CD4-positive, alpha-beta T cell treated with Interleukin-4 for 1 hour (primary cell): ENCODE measurements around the gene LPAR1.

Experiments
- DNase-seq, 2 donors: peaks; one replicate each; pipeline ENCODE4 v3.0.0-alpha.2; 2020 to 2022

The LPAR1 gene

DNA sequence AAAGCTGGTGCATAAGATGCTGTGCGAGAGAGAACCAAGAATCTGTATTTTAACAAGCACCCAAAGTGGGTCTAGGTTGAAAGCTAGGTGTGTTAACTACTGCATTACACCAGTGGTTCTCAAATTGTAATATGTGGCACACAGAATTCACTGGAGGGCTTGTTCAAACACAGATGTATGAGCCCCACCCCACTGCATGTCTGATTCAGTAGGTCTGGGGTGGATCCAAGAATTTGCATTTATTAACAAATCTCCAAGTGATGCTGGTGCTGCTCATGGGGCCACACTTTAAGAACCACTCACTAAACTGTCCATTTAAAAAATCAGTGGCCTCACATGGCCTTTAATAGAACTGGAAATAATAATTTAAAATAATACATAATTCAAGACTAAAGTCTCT lies 40.4 kb downstream of the LPAR1 start:
- no peak for DNase-seq

DNA sequence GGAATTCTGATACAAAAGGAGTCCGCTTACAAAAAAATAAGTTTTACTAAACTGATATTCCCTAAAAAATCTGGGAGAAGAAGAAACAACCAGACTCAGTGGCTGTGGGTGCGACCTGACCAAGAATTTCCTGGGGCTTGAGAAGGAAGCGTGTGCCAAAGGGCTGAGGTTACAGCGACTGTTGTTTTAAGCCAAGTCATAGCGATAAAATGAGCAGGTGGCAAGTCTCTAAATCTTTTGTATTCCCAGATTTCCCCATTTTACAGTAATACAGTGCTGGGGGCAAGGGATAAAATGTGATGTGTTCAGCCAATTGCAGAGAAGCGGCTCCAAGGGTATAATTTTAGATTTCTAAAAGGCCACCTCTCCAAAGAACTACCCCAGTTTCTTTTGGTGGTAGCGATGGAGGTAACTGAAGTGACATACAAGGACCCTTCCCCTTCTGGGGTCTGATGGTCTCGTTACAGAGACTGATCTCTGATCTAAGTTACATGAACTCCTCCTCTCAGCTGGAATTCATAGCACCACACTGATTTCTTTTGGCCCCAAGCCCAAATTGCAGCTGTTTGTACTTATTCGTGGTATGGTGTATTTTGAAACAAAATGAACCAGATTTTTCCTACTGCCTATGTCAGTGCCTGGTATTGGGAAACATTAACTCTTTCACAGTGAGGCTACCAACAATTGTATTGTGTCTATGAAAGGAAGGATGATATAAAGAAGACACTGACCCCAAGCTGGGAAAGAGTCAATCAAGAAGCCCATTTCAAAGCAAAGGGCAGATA lies 41.6 kb downstream of the LPAR1 start:
- no peak for DNase-seq

DNA sequence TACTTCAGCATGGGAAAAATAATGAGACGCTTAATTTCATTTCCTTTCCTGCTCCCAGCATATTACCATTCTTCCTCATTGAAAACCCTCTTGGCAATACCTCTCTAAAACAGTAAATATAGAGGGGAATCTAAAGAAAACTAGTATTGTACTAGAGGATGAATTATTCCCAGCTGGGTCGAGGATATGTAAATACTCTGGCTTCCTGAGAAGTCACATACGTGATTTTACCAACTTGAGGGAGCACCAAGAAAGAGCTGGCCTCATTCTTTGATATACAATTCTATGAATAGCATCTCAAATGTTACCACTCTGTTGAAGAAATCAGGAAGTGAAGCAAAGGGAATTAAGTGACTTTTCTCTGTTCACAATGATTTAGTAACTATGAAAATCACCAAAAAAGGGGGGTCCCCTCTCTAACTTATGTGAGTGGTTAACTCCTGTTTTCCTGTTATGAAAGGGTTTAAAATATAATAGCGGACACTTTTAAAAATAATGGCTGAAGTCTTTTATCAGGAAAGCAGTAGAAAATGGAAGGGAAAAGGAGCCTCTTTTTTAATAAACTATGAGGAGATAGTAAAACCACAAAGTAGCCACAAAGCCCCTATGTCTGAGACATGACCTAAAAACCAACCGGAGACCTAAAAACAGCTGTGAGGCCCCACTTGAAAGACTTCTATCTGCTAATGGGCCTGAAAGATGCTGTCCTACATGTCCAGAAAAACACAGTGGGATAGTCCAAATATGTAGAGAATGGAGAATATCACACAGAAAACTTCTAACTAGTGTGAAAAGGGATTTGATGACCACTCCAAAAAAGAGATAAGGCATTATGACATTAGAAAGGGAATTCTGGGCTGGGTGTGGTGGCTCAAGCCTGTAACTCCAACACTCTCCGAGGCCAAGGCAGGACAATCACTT lies 42.6 kb downstream of the LPAR1 start:
- DNase-seq = no peak

DNA sequence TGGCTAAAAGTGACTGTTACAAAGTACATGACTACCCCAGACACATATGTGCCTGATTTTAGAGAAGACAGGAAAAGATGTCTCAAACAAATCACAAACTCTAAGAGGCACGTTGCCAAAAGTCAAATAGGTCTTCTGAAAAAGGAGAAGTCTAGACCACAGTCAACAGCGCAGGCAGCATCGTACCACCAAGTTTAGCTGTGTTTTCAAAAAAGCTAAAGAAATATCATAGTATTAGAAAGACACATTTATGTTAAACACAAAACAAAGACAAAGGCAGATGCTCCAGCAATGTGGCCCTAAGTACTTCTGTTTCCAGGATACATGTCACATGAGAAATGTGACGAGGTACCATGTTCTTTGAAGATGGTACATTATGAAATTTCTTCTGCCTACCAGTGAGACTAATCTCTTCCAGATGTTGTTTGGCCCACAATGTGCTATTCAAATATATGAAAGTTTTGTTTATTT lies 43.5 kb downstream of the LPAR1 start:
- no peak for DNase-seq

DNA sequence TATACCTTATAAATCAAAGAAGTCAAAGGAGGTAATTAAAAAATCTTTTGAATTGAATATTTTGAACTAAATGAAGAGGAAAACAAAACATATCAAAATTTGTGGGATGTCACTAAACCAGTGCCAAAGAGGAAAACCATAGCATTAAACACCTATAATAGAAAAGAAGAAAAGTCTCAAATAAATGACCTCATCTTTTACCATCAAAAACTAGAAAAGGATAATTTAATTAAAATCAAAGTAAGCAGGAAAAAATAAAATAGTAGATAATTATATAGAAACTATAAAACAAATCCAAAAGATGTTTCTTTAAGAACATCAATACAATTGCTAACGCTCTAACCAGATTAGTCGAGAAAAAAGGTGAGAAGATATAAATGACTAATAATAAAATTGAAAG lies 47.8 kb downstream of the LPAR1 start:
- DNase-seq = no peak

DNA sequence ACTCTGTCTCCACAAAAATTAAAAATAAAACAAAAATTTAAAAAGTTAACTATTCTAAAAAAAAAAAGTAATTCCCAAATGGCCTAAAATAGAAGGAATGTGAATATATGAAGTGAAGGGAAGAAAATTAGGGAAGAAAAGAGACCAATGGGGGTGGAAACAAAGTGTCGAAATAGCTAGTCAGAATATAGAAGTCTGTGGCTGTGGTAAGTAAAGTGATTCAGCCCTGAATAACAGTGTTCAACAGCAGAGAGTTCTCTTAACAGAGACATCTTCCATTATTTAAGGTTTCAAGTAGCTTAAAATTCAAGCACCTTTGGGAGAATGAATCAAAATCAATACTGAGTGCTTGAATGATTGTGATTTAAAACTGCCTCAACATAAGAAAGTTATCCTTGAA lies 51.7 kb downstream of the LPAR1 start:
- no peak for DNase-seq

DNA sequence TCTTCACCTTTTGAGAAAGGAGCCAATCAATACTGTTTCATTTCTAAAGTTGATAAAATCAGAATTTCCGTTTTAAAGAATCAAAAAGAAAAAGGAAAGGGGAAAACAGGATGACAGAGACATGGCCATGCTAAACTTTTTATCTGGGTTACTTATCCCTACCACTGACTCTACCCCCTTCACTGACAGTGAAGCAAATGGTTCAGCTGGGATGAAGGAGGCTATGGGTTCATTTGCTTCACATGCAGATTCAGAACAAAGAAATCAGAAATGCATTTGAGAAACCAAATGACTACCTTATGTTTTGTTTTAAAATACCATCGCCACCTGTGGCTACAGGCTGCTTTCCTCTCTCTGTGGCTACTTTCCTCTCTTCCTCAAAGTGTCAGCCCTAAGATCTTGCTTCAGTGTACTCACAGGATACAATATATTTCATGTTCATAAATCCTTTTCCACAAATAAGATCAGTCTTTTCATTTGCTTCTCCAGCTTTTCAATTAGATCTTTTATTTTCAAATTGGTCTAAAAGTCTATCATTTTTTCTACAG lies 53.3 kb downstream of the LPAR1 start:
- DNase-seq = no peak

DNA sequence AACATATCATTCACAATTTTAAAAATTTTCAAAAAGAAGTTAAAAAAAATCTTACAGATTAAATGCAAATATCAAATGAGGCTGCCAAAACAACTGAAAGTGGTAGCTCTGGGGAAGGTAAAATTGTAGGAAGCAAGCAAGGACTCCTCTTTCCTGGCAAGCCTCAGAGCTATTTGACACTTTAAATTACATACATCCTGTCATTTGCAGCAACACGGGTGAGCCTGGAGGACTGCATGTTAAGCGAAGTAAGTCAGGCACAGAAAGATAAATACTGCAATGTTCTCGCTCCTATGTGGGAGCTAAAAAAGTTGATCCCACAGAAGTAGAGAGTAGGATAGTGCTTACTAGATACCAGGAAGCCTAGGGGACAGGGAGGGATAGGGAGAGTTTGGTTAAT lies 58.0 kb downstream of the LPAR1 start:
- DNase-seq = no peak

DNA sequence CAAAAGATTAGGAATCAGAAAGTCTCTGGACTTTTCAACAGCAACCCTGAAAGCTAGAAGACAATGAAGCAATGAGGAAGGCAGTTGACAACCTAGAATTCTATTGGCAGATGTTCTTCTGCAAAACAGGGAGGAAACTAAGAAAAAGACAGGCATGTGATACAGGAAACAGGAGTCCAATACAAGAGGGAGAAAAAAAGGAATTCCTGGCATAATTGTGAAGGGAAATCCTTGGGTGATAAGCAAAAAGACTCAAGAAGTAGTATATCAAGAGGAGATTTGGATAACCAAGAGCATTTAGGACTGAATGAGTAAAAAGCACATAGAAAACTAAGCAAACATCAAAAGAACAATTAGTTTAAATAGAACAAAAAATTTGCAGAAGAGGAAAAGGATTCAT lies 58.6 kb downstream of the LPAR1 start:
- DNase-seq = no peak

DNA sequence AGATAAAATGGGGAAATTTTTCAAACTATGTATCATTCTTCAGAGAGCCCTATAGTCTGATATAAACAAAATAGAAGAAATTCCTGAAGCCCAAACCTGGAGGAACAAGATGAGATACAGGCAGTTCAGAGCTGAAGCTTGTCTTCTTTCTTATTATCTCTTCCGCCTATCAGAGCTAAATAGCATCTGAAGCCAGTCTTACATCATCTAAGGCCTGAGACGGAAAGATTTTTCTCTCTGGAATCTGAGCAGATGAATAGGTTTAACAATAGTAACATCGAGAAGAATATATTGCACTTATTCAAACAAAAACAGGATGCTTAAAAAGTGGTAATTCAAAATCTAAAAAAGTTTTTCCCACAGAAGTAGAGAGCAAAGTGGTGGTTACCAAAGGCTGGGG lies 59.8 kb downstream of the LPAR1 start:
- no peak for DNase-seq

DNA sequence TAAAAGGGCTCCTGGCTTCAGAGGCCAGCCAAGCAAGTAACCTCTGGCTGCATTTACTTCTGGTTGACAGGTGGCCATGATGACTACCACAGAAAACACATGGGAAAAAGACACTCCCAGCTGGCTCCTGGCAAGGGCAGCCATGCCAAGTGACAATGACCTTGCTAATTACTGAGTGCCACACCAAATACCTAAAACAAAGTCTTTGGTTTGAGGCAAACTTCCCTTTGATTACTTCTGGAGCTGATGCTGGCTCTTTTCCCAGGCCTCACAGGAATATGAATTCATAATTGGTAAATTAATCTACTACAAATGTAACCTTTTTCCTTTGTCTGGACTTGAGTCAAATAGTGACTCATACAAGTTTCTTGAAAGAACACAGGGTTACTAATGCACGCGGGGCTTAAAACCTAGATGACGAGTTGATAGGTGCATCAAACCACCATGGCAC lies 61.0 kb downstream of the LPAR1 start:
- DNase-seq = no peak

DNA sequence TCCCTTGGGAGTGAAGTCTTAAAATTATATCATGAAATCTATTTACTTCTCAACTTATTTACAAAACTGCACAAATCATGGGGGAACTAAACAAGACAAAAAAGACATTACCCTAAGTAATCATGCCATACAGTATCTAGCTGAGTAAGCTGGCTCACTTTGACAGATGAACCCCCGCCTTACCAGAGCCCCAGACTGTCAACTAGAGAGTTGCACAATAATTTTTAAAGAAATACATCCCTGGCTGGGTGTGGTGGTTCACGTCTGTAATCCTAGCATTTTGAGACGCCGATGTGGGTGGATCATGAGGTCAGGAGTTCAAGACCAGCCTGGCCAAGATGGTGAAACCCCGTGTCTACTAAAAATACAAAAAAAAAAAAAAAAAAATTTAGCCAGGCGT lies 62.3 kb downstream of the LPAR1 start:
- DNase-seq = no peak

DNA sequence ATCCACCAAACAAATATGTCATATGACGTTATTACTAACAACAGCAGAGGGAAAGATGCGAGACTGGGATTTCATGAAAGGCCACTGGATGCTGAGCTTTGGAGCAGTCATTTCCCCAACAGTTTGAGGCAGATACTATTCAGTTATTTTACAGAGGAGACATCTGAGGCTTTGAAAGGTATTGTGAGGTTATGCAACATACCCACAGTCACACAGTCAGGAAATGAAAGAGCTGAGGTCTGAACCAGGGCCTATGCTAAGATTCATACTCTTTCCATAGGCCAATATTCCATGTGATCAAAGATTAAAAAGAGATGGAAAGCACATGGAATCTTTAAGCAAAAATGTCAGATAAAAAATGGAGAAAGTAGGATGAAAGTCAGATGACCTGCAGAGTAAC lies 63.0 kb downstream of the LPAR1 start:
- no peak for DNase-seq

DNA sequence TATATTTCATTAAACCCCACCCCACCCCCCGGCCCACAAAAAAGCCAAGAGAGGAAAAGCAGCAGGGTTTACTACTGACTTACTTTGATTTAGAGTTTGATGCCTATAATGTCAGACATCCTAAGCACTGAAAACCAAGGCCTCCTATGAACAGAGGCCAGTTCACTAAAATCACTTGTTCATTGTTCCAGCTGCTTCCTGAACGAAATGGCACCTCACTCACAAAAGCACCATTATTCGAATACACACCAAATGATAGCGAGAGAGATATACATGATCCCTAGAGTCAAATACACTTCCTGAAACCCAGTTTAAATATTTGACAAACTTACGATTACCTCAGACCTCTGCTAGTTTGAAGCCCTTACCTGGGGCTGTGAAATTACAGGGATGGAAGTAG lies 66.6 kb downstream of the LPAR1 start:
- no peak for DNase-seq

DNA sequence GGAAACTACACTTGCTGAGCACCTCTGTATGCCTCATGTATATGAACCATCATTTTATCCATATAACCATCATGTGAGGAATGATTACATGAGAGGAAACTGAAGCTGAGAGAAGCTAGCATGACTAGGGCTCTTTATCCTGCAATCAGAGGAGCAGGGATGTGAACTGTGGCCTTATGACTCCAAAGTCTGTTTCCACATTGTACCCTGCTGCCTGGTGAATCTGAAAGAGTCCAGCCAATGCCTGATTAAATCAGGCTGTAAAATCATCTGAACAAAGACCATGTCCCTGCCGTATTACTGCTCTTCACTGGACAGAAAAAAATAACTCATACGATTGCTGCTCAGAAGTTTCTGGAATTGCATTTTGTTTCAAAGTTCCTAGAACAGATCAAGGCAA lies 67.0 kb downstream of the LPAR1 start:
- DNase-seq = no peak

DNA sequence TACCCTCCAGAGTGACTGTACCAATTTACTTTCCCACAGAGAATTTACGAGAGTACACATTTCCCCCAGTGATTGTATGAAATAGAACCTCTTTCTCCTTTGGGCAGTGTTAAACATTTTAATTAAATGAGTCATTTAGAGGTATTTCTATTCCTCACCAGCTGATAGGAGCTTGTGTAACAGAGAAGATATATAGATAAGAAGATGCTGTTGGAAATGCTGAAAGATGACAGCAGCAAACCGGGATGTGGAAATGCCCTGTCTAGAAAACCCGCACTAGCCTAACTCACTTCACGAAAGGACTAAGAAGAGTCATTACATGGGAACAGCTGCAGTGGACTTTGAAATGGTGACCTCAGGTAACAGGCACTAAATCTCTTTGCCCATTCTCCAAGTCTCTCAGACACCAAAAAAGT lies 68.3 kb downstream of the LPAR1 start:
- DNase-seq = no peak

DNA sequence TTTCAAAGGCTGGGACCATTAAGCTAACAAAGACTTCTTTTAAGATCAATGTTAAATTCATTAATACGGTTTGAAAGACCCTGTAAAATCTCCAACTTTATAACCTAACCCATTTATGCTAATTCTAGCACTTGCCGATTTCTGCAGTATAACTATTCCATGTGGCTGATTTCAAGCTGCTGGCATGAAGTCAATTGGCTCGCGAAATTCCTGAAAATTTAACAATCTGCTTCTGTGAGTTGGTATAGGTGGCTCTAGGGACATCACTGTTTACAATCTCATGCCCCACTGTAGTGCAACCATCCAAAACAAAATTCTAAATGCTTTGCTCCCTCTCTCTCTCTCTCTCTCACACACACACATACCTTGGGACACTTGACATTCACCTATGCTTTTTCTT lies 70.2 kb downstream of the LPAR1 start:
- DNase-seq = no peak

DNA sequence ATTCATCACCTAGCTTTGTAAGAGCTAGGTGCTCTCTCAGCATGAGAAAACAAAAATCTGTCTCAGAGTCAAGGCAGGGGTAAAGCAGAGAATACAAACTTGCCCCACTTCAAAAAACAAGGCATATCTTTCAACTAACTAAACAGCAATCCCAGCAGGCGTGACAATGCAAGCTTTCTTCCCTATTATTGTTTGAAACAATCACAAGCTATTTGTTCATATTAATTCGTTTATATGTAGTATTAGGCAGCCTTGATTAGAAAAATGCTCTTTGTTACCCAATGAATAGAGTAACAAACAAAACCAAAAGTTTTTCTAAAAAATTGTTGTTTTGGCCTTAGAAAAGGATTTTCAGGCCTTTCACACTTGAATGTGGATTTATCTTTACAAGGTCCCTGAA lies 71.1 kb downstream of the LPAR1 start:
- no peak for DNase-seq

DNA sequence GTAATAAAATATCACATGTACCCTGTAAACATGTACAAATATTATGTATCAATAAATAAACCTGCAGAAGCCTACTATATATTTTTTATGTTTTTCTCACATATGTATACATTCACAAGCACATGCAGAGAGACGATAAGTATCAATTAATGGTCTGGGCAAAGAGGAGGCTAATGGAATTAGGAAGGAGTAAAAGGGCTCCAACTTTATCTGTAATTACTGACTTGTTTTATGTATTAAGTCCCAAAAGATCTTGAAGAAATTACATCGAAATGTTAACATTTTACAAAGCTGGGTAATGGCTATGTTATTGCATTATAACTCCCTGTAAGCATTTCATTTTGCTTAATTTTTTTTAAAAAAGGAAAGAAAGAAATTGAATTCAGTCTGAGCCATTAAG lies 78.0 kb downstream of the LPAR1 start:
- no peak for DNase-seq

DNA sequence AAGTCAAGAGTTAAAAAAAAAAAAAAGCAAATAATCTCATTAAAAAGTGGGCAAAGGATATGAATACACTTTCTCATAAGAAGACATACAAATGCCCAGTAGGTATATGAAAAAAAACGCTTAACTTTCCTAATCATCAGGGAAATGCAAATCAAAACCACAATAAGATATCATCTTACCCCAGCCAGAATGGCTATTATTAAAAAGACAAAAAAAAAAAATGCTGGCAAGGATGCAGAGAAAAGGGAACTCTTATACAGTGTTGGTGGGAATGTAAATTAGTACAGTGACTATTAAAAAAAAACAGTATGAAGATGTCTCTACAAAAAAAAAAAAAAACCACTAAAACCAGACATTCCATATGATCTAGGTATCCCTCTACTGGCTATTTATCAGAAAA lies 79.4 kb downstream of the LPAR1 start:
- DNase-seq = no peak

DNA sequence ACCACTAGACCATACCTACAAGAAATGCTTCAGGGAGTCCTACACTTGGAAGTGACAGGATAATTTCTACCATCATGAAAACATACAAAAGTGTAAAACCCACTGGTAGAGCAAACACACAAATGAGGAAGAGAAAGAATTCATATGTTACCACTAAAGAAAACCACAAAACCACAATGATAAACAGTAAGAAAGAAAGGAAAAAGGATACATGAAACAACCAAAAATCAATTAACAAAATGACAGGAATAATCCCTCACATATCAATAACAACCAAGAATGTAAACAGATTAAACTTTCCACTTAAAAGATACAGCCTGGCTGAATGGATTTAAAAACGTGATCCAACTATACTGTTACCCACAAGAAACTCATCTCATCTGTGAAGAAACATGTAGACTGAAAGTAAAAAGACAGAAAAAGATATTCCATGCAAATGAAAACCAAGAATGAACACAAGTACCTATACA lies 83.4 kb downstream of the LPAR1 start:
- no peak for DNase-seq

DNA sequence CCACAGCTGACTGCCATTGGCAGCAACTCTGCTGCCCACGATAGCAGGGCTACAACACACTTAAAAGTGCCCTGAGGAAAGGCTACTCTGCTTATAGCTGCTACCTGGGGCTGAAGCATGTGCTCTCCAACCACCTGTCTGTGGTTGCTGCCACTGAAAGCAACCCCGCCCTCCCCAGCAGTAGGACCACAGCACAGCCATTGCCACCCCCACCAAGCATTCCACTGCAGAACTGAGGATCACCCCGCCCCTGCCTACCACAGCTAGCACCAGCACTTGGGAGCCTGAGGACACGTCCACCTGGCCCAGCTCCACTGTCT lies 85.8 kb downstream of the LPAR1 start:
- DNase-seq = no peak

DNA sequence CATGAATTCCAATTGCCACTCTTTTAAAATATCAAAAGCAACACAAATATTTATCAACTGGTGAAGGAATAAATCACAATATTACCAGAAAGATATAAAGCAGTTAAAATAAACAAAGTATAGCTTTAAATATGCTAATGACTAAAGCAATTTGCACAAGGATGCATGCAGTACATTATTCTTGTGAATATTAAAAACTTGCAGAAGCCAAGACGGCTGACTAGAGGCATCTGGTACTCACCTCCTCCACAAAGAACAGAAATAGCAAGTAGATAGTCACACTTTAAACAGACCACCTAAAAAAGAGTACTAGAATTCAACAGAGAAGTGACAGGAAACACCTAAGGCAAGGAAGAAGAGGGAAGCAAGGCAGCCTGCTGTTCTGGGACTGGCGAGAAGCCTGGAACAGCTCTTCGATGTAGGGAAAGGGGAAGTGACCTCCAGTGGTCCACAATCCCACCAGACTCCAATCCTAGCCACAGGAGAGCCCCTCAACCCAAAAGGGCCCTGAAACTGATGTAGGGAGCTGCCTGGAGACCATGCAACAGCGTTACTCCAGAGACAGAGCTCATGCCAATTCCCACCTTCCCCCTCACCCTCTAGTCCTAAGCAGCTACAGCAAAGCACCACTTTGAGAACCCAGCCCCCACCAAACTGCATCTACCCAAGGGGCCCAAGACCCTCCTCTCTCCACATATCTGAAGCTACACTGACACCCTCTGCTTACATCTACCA lies 86.3 kb downstream of the LPAR1 start:
- no peak for DNase-seq
